Measurements from ENCODE around the gene TAF11L5.
"Not testable (repeated sequence)": the region's sequence is repeated elsewhere in the genome, so short reads cannot be mapped to it uniquely, and the experiment has no call there.

The TAF11L5 gene

DNA sequence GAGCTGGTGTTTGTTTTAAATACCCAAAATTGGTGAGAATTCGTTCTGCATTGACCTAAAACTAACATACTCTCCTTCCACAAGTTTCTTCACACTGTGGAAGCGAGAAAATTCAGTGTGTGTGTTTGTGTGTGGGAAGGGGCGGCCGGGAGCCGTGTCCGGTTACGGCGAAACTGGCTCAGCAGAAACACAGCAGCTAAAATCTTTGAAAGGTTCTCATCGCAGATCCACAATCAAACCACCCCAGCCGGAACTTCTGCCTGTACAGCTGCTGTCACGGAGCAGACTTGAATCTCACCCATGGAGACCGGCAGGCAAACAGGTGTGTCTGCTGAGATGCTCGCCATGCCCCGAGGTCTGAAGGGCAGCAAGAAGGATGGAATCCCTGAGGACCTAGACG is at the start of gene TAF11L5:
Gene TAF11L5 (plus strand): TSS at position 301 of the 400 bp plus-strand sequence.
- not testable (repeated sequence) for DNase-seq

DNA sequence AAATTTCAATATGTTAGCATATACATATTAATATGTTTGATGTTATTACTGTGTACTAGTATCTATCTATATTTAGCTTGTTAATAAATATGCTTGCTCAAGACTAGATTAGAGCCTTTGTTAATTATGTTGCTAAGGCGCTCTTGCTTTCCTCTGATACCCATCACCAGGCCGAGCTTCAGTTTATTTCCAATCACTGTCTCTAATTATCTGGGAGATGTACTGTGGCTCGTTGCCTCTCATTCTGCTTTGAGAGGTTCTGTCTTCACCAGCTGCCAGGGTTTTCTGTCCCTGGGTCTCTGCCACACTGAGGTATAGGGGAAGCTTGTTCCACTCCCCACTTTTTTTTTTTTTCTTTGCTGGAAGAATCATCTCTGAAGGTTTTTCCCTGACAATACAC is 48.0 kb upstream of the TAF11L5 start:
- DNase-seq = no peak

DNA sequence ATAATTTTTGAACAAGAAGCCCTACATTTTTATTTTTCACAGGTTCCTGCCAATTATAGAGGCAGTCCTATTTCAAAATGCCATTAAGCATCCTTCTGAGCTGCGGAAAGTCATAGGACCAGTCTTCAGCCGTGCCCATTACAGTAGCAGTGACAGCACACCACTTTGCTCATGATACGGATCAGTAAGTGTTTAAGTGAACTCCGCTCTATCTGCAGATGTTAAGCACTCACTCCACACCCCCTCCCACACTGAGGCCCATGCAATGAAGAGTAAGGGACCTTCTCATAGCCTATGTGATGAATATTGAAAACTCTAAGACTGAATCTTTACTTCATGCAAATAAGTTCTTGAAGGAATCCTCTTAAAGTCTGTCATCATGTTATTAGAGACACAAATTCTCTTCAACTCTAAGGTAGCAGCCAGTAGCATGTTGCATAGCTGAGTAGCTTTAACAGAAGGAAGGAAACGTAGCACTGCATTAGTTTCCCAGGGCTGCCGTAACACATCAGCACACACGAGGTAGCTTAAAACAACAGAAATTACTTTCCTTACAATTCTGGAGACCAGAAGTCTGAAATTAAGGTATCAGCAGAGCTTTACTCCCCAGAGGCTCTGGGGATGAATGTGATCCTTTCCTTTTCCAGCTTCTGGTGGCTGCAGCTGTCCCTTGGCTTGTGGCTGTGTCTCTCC is 47.3 kb upstream of the TAF11L5 start:
- no peak for DNase-seq

DNA sequence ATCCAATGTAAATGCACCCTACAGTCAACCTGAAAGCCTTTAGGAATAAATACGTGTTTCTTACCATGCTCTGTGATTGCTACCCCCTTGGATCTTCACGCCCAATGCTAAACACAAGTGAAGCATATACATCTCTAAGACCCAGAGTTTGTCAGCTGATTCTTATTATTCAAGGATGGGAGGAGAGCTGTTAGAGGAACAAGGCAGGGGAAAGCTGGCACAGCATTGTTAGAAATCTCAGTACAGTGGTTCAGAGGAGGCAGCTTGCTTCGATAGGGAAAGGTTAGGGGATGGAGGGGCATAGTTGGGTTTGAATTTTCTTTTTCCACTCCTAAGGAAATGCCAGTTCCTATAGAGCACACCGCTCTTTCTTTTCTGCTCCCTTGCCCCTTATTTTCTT is 43.7 kb upstream of the TAF11L5 start:
- DNase-seq = no peak

DNA sequence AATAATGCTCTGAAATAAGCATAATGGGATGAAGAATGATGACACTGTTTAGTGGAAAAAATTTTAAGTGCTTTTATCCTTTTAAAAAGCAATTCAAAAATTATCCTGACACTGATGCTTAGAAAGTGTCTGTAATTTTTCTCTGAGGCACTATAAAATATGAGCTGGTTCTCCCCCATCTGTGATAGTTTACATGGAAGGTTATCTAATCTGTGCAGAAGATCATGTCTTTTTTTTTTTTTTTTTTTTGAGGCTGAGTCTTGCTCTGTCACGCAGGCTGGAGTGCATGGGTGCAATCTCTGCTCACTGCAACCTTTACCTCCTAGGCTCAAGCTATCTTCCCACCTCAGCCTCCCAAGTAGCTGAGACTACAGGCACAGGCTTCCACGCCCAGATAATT is 42.2 kb upstream of the TAF11L5 start:
- DNase-seq = no peak

DNA sequence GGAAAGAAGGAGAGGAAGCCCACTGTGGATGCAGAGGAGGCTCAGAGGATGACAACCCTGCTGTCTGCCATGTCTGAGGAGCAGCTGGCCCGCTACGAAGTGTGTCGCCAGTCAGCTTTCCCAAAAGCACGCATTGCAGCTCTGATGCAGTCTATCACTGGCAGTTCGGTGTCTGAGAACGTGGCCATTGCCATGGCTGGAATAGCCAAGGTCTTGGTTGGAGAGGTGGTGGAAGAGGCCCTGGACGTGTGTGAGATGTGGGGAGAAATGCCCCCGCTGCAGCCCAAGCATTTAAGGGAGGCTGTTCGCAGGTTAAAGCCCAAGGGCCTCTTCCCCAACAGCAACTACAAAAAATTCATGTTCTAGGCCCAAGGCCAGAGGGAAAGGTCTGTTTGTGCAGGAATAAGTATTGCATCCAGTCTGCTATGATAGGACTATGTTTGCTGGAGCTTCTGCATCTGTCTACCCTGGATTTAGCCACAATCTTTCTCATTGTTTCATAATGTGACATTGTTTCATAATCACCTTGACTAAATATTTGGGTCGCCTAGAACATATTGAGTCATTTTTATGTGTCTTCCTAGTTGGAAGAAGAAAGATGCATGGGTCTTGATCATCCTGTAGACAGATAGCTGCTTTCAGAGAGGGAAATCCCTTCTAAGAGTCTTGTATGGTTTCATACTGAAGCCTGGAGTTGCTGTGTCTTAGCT is 38.4 kb upstream of the TAF11L5 start:
- not testable (repeated sequence) for DNase-seq

DNA sequence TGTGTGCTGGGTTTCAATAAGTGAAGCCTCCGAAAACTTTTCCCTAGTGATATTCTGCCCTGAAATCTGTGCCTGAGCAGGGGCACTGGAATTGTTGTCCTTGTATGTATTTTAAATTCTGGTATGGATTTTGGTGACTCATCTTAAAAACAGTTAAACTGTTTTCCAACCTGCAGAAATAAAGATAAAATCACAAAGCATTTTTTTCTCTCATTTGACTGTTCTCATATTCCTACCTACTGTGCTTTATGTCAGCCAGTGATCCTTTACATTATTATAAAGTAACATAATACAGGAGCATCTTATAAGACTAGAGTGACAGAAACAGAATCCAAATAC is 37.9 kb upstream of the TAF11L5 start:
- no peak for DNase-seq

DNA sequence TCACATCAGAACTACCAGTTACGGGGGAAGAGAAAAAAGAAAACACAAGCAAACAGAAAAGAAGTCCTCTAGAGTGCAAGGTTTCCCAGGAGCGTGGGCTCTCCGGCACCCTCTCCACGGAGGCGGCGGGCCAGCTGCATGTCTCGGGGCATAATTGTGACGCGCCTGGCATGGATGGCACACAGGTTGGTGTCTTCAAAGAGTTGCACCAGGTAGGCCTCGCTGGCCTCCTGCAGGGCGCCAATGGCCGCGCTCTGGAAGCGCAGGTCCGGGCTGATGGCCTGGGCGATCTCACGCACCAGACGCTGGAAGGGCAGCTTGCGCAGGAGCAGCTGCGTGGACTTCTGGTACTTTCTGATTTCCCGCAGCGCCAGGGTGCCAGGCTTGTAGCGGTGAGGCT is 33.8 kb upstream of the TAF11L5 start:
- not testable (repeated sequence) for DNase-seq

DNA sequence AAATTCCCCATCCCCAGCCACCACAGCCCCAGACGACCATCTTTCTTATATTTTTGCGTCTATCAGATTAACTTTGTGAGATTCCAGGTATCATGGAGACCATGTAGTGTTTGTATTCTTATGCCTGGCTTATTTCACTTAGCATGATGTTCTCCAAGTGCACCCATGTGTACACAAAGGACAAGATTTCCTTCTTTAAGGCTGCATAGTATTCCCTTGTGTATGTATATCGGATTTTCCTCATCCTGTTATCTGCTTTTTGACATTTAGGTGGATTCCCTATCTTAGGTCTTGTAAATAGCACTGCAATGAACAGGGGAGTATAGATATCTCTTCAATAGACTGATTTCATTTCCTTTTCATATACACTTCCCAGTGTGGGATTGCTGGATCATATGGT is 32.3 kb upstream of the TAF11L5 start:
- no peak for DNase-seq

DNA sequence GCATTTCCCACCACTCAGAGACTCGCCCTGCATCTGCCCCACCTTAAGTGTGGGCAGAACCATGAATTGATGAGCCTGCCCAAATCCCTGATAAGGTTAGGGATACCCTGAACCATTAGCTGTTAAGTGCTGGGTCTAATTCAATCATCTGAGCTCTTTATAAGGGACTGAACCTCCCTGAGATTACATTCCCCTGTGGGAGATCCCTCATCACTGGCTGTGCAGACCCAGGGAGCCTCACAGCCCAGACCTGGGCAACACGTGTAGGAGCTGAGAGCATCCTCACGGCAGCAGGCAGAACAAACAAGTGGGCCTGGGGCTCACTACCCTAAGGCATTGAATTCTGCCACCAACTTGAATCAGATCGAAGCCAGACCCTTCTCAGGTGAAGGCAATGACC is 27.6 kb upstream of the TAF11L5 start:
- DNase-seq = no peak

DNA sequence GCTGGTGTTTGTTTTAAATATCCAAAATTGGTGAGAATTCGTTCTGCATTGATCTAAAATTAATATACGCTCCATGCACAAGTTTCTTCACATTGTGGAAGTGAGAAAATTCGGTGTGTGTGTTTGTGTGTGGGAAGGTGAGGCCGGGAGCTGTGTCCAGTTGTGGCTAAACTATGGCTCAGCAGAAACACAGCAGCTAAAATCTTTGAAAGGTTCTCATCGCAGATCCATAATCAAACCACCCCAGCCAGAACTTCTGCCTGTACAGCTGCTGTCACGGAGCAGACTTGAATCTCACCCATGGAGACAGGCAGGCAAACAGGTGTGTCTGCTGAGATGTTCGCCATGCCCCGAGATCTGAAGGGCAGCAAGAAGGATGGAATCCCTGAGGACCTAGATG is 27.1 kb upstream of the TAF11L5 start, which contains the start of gene TAF11L2:
Gene TAF11L2 (plus strand): TSS at position 301 of the 400 bp plus-strand sequence.
- not testable (repeated sequence) for DNase-seq

DNA sequence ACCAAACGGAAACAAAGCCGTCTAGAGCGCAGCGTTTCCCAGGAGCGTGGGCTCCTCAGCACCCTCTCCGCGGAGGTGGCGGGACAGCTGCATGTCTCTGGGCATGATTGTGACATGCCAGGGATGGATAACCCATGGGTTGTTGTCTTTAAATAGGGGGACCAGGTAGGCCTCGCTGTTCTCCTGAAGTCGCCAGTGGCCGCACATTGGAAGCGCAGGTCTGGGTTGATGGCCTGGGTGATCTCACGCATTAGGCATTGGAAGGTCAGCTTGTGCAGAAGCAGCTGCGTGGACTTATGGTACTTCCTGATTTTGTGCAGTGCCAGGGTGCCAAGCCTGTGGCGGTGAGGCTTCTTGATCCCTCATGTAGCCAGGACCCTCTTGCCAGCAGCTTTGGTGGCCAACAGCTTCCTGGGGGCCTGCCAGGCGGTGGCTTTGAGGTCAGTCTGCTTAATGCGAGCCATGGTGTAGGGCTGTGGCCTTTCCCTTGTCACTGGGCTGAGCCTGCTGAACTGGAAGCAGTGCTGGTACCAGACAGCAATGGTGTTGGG is 13.2 kb upstream of the TAF11L5 start:
- DNase-seq = no peak

DNA sequence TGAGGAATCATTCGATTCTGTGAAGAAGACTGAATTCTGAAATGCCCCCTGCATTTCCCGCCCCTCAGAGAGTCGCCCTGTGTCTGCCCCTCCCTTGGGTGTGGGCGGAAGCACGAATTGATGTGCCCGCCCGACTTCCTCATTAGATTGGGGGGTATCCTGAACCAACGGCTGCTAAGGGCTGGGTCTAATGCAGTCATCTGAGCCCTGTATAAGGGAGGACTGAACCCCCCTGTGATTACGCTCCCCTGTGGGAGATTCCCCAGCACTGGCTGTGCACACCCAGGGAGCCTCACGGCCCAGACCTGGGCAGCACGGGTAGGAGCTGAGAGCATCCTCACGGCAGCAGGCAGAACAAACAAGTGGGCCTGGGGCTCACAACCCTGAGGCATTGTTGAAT is 7.5 kb upstream of the TAF11L5 start:
- DNase-seq = not testable (repeated sequence)

DNA sequence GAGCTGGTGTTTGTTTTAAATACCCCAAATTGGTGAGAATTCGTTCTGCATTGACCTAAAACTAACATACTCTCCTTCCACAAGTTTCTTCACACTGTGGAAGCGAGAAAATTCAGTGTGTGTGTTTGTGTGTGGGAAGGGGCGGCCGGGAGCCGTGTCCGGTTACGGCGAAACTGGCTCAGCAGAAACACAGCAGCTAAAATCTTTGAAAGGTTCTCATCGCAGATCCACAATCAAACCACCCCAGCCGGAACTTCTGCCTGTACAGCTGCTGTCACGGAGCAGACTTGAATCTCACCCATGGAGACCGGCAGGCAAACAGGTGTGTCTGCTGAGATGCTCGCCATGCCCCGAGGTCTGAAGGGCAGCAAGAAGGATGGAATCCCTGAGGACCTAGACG is 7.0 kb upstream of the TAF11L5 start, which contains the start of gene TAF11L3:
Gene TAF11L3 (plus strand): TSS at position 301 of the 400 bp plus-strand sequence.
- DNase-seq = not testable (repeated sequence)

DNA sequence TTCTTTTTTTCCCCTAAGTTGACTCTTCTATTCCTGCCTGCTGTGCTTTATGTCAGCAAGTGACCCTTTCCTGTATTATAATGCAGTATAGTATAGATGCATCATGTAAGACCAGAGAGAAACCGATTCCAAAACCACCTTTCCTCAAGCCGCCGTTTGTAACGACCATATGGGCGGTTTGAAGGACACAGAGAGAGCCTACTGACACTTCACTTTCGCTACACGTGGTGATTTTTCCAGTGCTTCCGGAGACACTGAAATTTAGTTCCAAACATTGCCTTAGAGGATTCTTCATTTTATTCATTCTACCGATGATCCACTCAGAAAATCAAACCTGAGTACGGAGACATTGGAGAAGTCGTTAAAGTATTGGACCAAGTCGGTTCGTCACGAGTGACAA is 5.5 kb upstream of the TAF11L5 start:
- DNase-seq = not testable (repeated sequence)

DNA sequence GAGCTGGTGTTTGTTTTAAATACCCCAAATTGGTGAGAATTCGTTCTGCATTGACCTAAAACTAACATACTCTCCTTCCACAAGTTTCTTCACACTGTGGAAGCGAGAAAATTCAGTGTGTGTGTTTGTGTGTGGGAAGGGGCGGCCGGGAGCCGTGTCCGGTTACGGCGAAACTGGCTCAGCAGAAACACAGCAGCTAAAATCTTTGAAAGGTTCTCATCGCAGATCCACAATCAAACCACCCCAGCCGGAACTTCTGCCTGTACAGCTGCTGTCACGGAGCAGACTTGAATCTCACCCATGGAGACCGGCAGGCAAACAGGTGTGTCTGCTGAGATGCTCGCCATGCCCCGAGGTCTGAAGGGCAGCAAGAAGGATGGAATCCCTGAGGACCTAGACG is 3.5 kb upstream of the TAF11L5 start, which contains the start of gene TAF11L4:
Gene TAF11L4 (plus strand): TSS at position 301 of the 400 bp plus-strand sequence.
- DNase-seq = not testable (repeated sequence)

DNA sequence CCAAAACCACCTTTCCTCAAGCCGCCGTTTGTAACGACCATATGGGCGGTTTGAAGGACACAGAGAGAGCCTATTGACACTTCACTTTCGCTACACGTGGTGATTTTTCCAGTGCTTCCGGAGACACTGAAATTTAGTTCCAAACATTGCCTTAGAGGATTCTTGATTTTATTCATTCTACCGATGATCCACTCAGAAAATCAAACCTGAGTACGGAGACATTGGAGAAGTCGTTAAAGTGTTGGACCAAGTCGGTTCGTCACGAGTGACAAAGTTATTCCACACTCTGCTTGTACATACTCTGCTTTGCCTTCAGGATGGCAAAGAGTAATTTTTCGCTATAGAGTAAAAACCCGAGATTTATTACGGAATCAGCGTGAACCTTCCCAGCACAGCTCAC is 1.5 kb downstream of the TAF11L5 start:
- DNase-seq = not testable (repeated sequence)

DNA sequence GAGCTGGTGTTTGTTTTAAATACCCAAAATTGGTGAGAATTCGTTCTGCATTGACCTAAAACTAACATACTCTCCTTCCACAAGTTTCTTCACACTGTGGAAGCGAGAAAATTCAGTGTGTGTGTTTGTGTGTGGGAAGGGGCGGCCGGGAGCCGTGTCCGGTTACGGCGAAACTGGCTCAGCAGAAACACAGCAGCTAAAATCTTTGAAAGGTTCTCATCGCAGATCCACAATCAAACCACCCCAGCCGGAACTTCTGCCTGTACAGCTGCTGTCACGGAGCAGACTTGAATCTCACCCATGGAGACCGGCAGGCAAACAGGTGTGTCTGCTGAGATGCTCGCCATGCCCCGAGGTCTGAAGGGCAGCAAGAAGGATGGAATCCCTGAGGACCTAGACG is 3.3 kb downstream of the TAF11L5 start, which contains the start of gene TAF11L6:
Gene TAF11L6 (plus strand): TSS at position 301 of the 400 bp plus-strand sequence.
- not testable (repeated sequence) for DNase-seq

All from fibroblast of upper back skin (primary cell).